Cortex of kidney (tissue), 1 donor: ENCODE measurements around the gene CLTC.

Experiments used
- DNase-seq: peaks from one replicate; lab custom pipeline; 2025; lab: John Stamatoyannopoulos, UW

The CLTC gene

DNA sequence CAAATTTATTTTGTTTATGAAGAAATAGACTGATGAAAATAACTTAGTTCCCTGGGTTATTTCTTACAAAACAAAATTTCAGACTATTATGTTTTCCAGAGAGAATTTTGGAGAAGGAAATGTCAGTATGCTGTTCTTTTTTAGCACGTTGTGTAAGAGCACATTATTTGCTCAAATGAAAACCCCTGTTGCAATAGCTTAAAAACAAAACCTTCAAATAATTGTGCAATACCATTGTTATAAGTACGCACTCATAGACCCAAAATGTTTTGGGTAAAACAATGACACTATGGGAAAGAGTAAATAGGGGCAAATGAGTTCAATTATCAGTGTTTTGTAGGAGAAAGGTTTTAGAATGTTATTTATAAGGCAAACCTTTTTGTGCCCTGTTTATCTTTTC lies 106.0 kb downstream of the CLTC start:
- no peak for DNase-seq

DNA sequence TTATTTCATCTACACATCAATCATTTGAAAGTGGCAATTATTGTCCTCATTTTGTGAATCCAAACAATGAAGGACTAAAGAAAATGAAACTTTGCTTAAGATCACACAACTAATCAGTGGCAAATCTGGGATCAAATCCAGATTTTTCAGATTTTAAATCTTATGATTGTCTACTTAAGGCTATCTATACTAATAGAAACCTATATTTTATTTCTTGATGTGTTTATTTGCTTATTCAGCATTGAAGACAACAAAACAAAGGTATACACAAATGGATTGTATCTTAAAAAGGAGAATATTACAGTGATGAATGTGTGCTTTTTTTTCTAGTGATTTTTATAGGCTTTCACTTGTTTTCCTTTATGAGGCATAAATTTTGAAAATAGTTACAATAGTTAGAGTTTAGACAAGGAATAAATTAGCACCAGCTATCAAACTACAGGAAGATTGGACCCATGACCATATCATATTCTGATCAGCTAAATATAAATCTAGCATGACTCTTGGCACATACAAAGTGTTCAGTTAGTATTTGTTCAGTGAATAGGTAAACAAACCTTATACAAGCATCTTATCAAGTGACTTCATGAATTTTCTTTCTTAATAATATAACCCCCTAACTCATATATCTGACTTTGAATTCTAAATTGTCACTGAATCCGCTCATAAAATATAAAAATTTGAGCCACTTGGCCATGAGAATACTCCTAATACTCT lies 108.3 kb downstream of the CLTC start:
- DNase-seq = no peak

DNA sequence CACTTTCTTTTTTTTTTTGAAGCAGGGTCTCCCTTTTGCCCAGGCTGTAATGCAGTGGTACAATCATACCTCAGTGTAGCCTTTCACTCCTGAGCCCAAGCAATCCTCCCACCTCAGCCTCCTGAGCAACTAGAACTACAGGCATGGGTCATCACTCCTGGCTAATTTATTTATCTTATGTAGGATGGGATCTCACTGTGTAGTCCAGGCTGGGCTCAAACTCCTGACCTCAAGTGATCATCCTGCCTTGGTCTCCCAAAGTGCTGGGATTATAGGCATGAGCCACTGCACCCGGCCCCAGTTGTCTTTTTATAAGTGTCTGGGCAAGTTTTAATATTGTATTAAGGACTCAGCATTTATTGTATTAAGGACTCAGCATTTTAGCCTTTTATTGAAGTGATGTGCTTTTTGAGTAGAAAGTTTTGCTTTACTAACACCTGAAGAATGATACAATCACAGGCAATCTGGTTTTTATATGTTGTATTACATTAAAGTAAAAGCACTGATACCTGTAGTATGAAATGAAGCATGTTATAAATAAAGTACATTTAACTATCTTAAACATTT lies 110.7 kb downstream of the CLTC start:
- DNase-seq = no peak

DNA sequence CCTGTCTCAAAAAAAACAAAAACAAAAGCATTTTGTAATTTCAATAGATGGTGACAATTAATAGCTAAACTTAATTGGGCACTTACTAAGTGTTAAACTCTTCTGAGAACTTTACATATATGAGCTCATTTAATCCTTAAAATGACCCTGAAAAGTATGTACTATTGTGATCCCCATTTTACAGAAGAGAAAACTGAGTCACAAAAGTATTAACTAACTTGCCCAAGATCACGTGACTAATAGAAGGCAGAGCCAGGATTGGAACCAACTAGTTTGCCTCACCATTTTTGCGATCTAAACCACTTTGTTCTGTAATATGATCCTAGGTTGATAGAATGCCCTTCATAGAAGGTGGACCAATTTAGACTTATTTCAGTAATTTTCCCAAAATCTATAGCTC lies 114.0 kb downstream of the CLTC start:
- no peak for DNase-seq

DNA sequence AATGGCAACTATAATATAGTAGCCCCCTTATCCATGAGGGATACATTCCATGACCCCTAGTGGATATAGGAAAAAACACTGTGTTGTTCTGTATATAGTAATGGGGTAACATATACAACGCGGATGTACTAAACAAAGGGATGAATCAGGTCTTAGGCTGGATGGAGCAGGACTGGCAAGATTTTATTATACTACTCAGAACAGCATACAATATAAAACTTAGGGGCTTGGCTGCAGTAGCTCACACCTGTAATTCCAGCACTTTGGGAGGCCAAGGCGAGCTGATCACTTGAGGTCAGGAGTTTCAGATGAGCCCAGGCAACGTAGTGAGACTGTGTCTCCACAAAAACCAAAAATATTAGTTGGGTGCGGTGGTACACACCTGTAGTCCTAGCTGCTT lies 114.5 kb downstream of the CLTC start:
- DNase-seq = no peak

DNA sequence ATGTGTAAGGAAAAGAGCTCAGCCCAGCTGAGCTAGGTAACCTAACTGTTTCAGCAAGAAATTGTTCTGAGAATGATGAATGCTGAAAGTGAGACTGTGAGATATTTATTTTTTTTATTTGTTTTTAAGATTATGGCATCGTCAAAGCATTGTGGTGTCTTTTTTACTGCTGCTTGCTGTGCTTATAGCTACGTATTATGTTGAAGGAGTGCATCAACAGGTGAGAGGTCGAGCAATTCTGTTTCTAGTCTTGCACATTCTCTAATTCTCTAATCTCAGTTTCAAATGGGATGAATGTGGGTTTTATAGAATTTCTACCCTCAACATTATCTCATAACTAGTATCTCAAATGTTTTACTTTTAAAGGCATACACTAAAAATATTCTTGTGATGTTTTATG lies 117.6 kb downstream of the CLTC start:
- no peak for DNase-seq

DNA sequence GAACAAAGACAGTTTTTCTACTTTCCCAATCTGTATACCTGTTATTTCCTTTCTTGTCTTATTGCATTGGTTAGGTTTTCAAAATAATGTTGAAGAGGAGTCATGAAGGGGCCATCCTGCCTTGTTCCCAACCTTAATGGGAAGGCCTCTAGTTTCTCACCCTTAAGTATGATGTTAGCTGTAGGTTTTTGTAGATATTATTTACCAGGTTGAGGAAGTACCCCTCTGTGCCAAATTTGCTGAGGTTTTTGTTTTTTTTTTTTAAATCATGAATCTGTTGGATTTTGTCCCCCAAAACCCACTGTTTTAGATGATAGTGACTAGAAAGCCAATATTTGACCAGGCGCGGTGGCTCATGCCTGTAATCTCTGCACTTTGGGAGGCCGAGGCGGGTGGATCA lies 124.1 kb downstream of the CLTC start:
- no peak for DNase-seq

DNA sequence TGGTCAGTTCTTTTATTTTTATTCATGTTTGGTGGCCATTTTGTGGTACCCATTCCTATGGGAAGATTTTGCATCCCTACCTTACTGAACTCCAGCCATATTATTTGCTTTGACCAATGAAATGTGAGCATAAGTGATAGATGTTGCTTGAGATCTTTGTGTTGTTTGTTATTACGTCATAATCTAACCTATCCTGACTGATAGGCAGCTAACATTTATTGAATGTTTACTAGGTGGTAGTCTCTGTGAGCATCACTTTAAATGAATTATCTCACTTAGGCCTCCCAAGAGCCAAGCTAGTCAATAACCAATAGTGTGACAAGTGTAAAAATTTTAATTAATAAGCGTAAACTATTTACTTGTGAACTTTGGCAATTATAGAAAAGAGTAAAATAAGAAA lies 125.3 kb downstream of the CLTC start:
- no peak for DNase-seq
